GM18858 (cell line): ENCODE data around the gene MRPS5.

Experiments used
- ATAC-seq: cut with Tn5 transposase; IDR thresholded peaks from one replicate; pipeline ENCODE4 v1.9.1; 2021; ENCODE audit not compliant: unreplicated experiment

Gene MRPS5

DNA sequence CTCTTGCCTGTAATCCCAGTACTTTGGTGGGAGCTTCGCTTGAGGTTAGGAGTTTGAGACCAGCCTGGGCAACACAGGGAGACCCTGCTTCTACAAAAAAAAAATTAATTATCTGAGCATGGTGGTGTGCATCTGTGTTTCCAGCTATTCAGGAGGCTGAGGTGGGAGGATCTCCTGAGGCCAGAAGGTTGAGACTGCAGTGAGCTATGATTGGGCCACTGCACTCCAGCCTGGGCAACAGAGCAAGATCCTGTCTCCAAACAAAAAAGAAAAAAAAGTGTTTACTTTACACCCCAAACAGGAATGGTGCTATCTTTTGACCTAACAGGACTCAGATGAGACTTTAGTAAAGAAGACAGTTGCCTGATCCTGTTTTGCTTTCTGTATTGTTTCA, 60.5 kb downstream of the MRPS5 start:
- ATAC-seq = no peak

DNA sequence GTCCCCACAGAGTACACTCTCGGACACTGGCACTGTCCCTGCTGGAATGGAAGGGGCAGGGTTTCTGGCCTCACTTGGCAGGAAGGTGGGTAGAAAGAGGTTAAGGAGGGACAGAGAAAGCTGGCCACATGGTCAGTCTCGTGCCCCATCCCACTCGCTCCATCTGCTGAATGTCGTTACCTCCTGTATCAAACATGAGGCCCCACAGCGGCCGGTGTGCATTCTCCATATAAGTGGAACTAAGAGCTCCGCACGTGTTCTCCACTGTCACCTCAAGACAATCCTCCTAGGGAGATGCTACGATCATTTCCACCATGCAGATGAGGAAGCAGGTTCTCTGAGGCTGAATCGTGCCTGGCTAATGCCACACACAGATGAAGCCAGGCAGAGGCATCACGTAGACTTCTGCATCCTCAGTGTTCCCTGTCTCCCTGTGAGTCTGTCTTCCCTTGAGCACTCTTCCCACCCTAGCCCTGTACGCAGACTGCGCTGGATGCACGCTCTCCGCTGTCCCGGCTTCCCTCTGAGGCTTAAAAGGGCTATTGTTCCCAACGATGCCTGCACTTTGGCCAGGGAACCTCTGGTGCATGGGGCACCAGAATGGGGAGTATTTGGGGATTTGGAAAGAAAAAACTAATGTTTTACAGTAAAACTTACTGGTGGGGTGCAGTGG, 61.0 kb downstream of the MRPS5 start:
- no peak for ATAC-seq

DNA sequence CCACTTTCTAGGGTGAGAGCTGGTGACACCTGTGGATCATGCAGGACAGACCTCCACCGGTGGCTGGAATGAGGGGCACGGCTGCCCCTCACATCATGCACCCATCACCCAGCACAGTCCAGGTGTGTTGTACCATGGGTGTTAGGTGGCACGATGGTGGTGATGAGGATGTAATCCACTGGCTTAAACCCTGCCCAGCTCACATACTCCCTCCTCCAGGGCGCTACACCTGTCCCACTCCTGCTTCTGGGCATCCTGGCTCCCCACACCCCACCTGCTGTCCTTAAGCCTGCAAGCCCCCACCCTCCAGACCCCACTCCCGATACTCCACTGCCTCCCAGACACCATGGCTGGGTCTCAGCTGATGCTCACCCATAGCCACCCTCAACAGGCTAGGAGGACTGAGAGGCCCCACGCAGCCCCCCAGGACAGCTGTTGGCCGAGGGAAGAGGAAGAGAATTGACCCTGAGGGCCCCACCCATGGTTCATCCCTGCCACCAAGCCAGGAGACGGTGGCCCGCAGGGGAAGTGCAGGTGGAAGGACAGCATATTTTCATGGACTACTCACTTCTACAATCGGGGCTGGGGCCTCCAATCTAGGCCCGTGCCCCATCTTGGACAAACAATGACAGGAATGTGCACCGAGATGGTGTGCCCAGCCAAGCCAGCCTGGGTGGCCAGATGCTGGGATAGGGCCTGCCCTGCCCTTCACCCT, 61.8 kb downstream of the MRPS5 start:
- no peak for ATAC-seq

DNA sequence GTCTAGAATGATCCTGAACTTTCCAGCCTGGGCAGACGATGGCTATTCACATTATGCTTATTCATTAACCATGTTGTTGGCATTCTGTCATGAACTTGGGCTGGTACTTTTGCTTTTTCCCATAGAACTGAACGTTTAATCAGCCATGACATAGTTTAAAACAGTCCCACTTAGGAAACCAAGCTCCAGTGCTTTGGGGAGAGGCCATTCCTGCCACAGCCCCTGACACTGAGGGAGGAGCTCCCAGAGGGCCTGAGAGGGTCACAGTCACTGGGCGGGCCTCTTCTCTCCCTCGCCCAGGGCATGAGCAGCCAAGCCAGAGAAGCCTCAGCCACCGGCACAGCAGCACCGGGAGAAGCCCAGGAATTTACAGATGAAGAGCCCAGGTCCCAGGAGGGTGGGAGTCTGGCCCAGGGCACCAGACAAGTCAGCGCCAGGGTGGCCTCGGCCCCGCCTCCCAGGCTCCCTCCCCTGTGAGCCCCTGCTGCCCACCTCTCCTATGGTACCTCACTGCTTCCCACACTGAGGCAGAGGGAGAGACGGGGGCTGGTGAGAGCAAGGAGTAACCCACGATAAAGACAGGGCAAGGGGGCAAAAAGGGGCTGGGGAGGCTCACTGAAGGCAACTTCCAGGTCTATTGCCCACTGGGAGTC, 62.5 kb downstream of the MRPS5 start:
- no peak for ATAC-seq

DNA sequence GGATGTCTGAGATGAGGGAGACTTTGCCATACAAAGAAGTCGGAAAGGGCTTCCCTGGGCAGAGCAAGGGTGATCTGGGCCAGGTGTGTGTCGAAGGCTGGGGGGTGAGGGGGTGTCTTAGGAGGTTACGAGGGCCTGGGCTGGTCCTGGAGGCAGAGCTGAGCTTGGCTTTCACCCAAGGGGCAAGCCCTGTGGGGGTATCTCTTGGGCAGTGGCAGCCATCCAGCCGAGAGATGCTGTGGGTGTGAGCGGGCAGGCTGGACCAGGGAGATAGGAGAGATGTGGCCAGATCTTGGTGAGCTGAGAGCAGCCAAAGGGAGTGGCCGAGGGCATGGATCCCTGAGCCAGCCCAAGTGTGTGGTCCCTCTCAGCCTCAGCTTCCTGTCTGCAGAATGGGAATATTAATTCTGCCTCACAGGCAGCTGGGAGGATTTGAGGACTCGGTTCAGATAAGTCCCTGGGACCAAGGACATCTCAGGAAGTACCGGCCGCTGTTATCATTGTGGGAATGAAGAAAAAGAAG, 63.1 kb downstream of the MRPS5 start:
- ATAC-seq = no peak

DNA sequence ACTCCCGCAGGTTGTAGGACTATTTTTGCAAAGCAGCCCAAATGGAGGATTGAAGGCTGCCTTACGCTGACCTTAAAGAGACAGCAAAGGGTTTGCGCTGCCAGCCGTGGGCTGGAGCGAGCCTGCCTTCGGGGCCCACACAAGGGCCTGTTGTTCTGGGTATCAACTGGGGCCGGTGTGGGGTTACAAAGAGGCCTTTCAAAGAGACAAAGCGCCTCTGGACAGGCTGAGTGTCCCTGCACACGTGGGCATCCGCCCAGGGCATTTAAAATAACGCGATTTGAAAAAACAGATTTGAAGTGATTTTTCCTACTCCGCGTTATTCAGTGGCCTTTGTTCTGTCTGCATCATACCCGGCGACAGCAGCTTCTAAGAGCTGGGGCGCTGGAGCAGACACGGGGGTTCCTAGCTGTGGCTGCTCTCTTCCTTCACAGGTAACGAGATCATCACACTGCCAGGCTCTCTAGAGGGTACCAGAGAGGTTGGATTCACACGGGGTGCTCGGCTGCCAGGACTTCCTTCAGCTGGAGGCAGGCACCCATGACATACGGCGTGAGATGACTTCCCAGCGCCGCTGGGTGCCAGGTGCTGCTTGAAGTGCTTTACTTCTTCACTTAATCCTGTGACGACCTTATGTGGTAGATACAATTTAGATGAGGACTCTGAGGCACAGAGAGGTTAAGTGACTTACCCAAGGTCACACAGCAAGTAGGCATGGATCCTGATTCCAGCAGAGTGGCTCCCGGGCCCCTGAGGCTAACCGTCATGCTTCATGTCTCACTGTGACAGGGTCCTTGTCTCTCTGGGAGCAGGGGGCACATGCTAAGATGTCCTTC, 63.9 kb downstream of the MRPS5 start:
- ATAC-seq = no peak

DNA sequence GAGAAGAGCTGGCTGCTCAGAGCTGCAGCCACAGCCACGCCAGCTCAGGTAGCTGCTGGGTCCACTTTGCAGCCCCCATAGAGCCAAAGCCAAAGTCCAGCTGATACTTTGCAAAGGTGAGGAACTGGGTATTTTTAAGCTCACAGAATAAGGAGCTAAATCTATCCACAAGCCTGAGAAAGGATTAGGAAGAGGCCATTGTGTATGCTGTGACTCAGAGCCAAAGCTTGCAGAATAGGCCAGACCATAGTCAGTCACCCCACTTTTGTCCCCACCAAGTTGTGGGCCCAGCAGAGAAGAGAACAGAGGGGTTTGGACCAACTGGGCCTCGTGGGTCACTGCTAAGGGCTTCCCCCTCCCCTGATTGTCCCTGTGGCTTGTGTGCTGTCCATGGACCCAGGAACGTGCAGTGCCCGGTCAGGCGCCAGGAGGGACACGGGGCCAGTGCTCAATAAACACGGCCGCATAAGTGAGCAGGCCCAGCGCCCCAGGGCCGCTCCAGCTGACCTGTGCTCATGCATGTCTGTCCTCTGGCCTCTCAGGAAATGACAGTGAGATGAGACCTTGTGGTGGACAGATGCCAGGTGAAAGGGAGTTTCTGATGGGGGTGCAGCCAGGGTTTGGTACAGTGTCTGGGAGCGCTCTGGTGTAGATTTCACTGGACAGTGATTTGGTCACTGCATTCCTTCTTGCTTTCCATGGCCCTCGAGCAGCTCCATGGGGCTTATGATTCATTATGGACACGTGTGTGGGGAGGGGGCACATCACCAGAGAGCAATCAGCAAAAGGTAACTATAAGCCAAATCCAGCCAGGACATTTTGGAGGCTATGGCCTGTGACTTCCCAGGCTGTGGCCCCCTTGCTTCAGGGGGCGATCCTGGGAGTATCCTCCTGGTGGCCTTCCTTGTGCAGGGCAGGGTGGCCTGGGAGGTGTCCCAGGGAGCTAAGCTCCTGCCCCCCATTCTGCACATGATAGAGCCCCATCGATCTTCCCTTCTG, 64.8 kb downstream of the MRPS5 start:
- ATAC-seq = no peak

DNA sequence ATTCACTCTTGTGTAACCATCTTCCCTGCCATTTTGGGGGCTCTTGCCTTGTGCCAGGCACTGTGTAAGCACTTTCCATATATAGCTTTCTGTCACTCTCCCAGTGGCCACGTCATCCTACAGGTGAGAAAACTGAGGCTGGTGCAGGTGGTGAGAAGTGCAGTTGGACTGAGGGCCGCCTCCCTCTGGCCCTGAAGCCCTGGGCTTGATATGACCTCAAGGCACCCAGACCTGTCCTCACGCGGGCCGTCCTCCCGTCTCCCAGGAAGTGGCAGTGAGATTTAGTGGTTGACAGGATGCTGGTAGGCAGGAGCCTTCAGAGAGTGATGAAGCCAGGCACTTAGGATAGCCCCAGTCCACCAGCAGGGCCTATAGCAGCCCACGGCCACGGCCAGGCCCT, 65.6 kb downstream of the MRPS5 start:
- ATAC-seq = no peak

DNA sequence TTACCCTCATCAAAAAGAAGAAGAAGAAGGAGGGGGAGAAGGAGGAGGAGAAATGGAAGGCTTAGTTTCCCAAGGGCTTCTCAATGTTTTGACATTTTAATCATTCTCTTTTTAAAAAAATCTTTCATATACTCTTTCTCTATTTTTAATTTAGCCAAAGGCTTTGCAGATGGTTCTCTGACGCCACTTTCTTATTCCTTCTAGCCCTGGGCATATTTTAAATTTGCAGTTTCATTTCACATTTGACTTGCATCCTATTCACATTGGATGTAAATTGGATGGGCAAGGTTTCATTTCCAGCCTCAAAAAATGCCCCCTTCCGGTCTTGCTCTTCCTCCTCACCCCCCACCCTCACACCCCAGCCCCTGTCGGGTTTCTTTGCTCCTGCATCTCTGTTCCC, 66.3 kb downstream of the MRPS5 start:
- no peak for ATAC-seq

DNA sequence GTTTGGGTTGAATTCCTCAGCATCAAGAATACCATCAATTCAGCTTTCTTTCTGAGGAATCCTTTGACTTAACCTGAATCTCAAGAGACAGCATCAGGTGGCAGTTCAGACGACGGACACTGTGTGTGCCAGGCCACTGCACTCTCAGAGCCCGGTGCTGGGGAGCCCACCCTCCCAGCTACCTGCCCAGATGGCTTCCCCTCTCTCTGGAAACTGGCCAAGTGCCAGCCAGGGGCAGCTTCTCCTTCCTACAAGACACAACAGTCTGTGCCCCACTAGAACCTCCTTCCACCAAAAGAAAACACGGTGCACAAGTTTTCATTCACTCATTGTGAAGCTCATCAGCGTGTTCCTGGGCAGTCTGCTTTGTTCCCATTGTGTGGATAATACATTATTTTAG, 67.6 kb downstream of the MRPS5 start:
- ATAC-seq = no peak

DNA sequence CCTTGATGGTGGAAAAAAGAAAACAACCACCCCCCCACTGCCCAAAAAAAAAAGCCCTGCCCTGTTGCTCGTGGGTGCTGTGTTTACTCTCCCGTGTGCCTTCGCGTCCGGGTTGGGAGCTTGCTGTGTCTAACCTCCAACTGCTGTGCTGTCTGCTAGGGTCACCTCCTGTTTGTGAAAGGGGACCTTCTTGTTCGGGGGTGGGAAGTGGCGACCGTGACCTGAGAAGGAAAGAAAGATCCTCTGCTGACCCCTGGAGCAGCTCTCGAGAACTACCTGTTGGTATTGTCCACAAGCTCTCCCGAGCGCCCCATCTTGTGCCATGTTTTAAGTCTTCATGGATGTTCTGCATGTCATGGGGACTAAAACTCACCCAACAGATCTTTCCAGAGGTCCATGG, 68.1 kb downstream of the MRPS5 start:
- no peak for ATAC-seq

DNA sequence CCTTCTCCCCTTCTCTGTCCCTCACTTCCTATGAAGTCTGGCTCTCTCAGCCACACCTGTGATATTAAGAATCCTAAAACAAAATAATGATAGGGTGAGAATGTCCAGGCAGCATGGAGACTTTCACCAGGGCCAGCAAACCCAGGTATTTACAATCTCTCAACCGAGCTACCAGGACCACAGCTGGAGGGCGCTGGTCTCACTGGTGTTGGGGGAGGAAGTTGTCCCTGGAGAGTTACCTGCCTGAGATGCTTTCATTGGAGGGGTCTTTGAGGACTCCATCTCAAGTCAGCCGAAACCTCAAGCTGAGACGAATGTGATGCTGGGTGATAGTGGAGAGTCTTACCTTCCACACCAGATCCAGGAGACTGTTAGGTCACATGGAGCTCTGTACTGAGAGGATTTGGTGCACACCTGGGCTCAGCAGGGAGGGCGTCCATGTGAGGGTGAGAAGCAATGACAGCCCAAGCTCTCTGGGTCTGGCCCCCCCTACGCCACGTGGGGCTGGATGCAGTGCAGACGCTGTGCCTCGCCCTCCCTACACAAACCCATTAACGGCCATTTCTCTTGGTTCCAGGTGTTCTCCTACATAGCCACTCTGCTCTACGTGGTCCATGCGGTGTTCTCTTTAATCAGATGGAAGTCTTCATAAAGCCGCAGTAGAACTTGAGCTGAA, 68.7 kb downstream of the MRPS5 start:
- ATAC-seq = no peak

DNA sequence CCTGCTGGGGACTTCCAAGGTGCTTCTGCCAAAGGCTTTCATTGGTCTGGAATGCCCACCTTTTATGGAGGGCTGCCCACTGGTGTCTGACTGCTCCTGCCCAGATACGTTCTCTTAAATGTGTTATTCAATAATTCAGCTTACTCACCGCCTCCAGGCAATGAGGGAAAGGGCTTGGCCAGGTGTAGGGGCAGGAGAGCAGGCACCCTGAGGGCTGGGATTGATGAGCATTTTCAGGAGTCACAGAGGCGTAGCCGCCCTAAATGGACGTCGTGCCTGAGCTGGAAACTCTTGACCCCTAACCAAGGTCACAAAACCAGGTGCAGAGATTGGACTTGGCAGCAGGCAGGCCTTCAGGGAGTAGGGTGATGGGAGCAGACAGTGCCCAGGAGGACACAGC, 69.3 kb downstream of the MRPS5 start:
- no peak for ATAC-seq

DNA sequence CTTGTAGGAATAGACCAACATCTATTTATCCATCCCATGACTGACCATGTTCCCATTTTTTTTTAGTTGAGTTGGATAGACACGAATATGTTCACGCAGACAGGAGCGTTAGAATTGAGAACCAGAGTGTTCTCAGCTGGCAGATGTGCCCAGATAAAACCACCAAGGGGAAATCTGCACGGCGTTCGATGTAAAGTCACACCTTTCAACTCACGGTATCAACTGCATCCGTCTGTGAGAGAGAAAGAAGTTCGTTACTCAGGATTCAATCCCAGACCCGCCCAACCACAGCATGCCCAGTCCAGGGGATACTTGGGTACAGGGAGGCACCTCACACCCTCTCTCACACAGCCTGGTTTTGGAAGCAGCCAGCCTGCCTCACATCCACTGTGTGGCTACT, 70.0 kb downstream of the MRPS5 start:
- no peak for ATAC-seq

DNA sequence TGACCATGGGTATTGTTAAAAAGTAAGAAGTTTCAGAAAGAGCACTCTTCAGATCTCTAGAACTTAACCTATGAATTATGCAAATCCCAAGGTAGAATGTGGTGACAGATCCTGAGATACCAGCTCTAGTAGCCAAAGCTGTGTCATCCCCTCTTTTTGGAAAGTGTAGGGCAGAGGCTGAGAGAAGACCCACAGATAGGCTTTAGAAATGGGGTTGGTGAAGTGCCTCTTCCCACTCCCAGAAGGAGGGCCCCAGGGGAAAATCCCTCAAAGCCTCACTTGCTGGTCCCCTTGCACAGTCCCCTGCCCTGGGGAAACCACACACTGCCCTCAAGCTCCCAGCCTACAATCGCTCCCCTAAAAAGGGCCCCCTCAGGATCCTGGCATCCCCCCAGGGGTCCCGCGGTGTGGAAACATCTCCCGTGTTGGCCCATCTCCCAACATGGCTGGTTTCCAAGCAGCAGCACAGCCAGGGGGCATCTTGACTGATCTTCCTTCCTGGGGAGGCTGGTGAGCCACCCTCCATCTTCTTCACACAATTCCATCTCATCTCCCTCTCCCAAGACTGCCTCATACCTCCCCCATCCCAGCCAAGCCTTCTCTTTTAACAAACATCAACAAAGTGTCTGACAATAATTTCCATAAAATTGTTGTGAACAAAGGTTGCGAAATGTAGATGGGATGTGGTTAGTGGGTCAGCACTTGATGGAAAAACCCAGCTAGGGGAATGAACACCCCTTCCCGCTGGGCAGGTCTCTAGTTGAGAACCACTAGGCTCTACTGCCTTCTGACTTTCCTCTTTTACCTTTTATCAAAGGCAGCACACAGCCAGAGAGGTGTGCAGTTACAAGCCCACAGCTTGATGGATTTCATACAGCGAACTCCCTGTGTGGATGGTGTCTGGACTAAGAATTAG, 71.0 kb downstream of the MRPS5 start:
- ATAC-seq = no peak

DNA sequence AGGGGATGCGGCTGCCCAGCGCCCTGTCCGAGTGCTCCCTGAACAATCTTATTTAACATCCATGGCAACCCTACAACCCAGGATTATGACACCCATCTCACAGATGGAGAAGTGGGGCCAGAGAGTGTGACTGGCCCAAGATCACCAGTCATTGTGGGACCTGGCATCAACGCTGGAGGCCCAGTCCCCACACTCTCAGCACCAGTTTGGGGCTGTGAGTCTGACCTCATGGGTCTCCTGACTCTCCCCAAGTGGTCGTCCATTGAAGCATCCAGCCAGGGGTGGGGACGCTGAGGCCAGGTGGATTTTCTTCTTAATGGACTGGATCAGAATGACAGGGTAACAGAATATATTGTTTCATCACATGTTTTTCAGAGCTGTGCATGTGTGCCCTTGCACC, 71.6 kb downstream of the MRPS5 start:
- no peak for ATAC-seq

DNA sequence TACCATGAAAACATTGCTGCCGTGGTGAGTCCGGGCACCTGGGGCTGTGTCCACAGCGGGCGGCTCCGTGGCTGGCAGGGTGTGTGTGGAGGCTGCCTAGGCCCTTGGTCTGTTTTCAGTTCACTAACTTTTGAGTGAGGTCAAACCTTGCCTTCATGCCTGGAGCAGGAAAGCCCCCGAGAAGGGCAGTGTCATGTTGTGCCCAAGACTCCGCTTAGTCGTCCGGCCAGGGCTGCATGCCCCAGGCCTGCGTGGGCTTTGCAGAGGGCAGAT, 72.0 kb downstream of the MRPS5 start:
- ATAC-seq = no peak

DNA sequence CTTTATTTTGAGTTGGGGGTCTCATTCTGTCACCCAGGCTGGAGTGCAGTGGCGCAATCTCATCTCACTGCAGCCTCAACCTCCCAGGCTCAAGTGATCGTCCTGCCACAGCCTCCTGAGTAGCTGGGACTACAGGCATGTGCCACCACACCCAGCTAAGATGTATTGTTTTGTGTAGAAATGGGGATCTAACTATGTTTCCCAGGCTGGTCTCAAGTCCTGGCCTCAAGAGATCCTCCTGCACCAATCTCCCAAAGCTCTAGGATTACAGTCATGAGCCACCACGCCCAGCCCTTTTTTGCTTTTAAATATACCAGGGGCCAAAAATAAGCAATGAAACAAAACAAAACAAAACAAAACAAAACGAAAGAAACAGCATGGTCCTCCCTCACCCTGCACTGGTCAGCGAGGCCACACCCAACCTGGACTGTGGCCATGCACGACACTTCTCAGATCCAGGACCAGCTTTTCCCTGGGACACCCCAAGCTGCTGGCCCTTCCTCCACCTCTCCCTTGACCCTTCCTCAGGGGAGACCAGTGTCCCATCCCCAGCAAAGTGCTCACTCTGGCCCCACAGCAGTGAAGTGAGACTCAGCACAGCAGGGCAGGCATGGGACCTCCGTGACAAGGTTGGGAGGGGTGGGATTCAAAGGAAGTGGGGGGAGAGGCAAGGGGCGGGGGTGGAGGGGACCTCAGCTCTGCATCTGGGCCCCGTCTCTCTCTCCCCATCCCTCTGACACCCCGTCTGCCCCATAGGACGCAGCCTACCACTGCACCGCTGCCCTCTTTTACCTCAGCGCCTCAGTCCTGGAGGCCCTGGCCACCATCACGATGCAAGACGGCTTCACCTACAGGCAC, 72.6 kb downstream of the MRPS5 start:
- ATAC-seq = no peak
